Thyroid gland (tissue), 4 donors: Measurements from ENCODE around the gene COL18A1.

Source experiments
- CTCF ChIP-seq, 6 experiments: fragments of 200-600 bp in 3 of 6; fragments of 450-650 bp in 3 of 6; sonication (generic) in 3 of 6; IDR thresholded peaks; one replicate each; pipeline ENCODE4 v1.5.1; 2016 to 2019; ENCODE audit warnings: antibody characterized with exemption in 6 of 6, mild to moderate bottlenecking in 2 of 6, inconsistent platforms in 1 of 6, moderate library complexity in 1 of 6
- POLR2A ChIP-seq, 2 donors: fragments of 450-650 bp; IDR thresholded peaks; one replicate each; pipeline ENCODE4 v1.6.1; 2017; ENCODE audit warnings: antibody characterized with exemption in 2 of 2, mild to moderate bottlenecking in 2 of 2, moderate library complexity in 1 of 2

DNA sequence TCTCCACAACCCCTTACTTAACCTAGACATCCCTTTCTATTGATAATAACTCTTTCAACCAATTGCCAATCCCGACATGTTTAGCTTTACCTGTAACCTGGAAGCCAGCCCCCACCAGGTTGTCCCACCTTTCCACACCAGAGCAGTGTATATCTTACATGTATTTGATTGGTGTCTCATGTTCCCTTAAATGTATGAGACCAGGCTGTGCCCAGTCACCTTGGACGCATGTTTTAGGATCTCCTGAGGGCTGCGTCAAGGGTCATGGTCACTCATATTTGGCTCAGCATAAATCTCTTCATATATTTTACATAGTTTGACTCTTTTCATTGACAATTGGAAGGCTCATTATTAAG lies 142.6 kb downstream of the COL18A1 start:
- no peak for TF ChIP-seq CTCF (IDR thresholded peaks at IDR 0.05)
- TF ChIP-seq POLR2A (IDR thresholded peaks at IDR 0.05), result no peak
